GM20000 (cell line): ENCODE data around the gene STIP1.
A peak's percentile ranks its signal among the peaks of the same experiment; 100 is the strongest.

Experiments
- DNase-seq: peaks from one replicate; pipeline ENCODE4 v3.0.0; 2012; ENCODE audit warnings: low spot score
- CTCF ChIP-seq: IDR thresholded peaks from 2 replicates; pipeline ENCODE4 v1.5.1; 2012; ENCODE audit warnings: mild to moderate bottlenecking, control low read depth; ENCODE audit errors: extremely low read depth, missing control alignments

Gene STIP1

GRCh38 chr11:64176751-64177150 lies 9.2 kb upstream of the STIP1 start:
- TF ChIP-seq CTCF: no peak
- DNase-seq: no peak

- DNase-seq: no peak
- no peak for TF ChIP-seq CTCF
Observed at GRCh38 chr11:64178203-64178602, 7.8 kb upstream of the STIP1 start.

- no peak for DNase-seq
- no peak for TF ChIP-seq CTCF
Observed at GRCh38 chr11:64178951-64179639, 6.9 kb upstream of the STIP1 start.

GRCh38 chr11:64180891-64181290 lies 5.1 kb upstream of the STIP1 start:
- no peak for DNase-seq
- no peak for TF ChIP-seq CTCF

GRCh38 chr11:64181506-64182411 lies 4.2 kb upstream of the STIP1 start:
- DNase-seq: peak; percentile 69

GRCh38 chr11:64183890-64184289 lies 2.1 kb upstream of the STIP1 start:
- DNase-seq: no peak
- TF ChIP-seq CTCF: no peak

More at GRCh38 chr11:64181506-64182411, 4.2 kb upstream of the STIP1 start:
- TF ChIP-seq CTCF: no peak

- TF ChIP-seq CTCF: no peak
- DNase-seq: peak; percentile 60
Observed at GRCh38 chr11:64185175-64185692, 737 bp upstream of the STIP1 start.
